Occipital lobe (tissue), 2 donors: ENCODE measurements around the gene TTYH1. TPM values are rescaled to one million over a fixed set of nuclear protein-coding genes. Genes with fewer than 3 reads are reported as not detected.

Experiments used
- DNase-seq: peaks from one replicate; lab custom pipeline; 2025; lab: John Stamatoyannopoulos, UW
- total RNA-seq: library from RNA; depleted of rRNA; stranded (reverse); fragments of >200 nt; gene quantifications from one replicate; pipeline ENCODE4 v1.2.3, GENCODE V29; 2014

TTYH1 gene
- total RNA-seq, 1 donor from 2014 or later: 74.7 TPM

GRCh38 chr19:54422136-54422535 is 6.9 kb downstream of the TTYH1 start:
- no peak for DNase-seq

- no peak for DNase-seq
Observed at GRCh38 chr19:54424201-54424600, 8.9 kb downstream of the TTYH1 start.

GRCh38 chr19:54424660-54425381 is 9.6 kb downstream of the TTYH1 start:
- DNase-seq: no peak

- no peak for DNase-seq
Observed at GRCh38 chr19:54425382-54425723, 10.1 kb downstream of the TTYH1 start.

DNA sequence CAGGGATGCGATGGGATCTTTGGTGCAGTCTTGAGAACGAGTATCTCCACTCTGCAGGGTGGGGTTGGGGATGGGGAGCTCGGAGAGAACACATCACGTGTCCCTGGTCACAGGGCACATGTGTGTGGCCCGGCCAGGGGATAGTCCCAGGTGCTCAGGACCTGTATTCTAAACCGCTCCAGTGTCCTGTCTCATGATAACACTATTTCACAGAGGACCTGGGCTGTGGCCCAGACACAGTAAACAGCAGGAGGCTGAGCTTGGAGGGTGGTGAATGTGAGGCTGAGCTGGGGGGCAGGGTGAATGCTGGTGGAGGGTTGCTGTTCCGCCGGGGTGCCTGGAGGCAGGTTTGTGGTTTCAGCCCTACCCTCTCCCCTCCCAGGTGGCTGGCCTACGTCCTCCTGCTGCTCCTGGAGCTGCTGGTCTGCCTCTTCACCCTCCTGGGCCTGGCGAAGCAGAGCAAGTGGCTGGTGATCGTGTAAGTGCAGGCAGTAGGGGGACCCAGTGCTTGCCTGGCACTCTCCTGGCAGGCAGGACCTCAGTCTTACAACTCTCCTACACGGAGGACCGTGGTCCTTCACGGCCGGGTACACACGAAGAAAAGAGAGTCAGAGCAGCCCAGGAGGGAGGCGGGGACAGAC is 11.1 kb downstream of the TTYH1 start:
- DNase-seq: no peak

GRCh38 chr19:54427586-54427985 is 12.3 kb downstream of the TTYH1 start:
- DNase-seq: no peak

- DNase-seq: no peak
Observed at GRCh38 chr19:54428323-54429175, 13.3 kb downstream of the TTYH1 start.

DNA sequence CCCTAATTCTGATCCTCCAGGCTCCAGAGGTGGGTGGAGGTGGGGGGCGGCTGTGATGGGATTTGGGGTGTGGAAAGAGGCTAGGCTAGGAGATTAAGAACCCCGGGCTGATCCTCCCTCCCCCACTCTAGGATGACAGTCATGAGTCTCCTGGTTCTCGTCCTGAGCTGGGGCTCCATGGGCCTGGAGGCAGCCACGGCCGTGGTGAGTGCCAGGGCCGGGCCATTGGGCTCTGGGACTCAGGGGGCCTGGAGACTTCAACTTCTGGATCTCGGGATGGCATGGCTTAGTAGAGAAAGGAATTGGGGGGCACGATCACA is 13.9 kb downstream of the TTYH1 start:
- DNase-seq: no peak

DNA sequence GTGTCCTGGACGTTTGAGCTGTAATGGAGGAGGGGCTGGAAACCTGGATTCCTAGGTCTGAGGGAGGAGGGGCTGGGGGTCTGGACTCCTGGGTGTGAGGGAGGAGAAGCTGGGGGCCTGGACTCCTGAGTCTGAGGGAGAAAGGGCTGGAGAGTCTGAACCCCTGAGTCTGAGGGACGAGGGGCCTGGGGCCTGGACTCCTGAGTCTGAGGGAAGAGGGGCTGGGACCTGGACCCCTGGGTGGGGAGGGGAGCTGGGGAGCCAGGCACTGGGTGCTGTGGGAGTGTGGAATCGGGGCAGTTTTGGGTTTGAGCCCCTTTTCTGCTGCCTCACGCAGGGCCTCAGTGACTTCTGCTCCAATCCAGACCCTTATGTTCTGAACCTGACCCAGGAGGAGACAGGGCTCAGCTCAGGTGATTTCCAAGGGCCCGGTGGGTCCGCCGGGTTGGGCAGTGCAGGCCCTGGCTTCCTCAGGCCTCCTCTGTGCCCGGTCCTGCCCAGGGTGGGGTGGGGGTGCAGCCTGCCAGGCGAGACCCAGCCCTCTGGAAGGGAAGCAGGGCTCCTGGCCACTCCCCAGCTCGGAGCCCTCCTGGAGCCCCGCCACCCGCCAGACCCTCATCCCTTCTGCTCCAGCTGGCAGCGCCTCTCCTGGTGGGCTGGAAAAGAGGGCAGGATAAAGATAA is 14.4 kb downstream of the TTYH1 start:
- DNase-seq: no peak

DNA sequence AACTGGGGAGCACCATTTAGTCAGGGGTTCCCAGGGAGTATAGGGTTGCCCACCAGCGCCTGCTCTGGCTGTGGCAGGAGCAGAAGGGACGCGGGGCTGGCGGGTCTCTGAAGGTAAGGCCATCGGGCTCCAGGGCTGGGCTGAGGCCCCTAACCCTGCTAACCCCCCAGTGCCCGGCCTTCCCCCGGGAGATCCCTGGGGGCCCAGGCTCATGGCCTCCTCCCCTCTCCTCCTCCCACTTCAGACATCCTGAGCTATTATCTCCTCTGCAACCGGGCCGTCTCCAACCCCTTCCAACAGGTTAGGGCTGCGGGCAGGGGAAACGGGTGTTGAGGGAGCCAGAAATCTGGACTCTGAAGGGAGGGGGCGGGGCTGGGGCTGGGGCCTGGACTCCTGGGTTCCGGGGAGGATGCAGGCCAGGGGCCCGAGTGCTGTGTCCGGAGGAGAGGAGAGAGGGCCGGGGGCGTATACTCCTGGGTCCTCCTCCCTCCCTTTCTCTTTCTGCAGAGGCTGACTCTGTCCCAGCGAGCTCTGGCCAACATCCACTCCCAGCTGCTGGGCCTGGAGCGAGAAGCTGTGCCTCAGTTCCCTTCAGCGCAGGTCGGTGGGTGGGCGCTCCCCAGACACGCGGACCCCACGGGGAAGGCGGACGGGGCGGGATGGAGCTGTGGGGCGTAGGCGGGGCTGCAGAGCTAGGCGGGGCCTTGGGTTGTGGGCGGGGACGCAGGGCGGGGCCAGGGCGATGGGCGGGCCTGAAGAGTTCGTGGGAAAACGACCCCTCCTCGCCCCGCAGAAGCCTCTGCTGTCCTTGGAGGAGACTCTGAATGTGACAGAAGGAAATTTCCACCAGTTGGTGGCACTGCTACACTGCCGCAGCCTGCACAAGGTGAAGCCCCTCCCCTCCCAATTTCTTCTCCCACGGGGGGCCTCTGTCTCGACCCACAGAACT is 15.3 kb downstream of the TTYH1 start:
- DNase-seq: no peak

- no peak for DNase-seq
Observed at GRCh38 chr19:54431255-54431838, 16.1 kb downstream of the TTYH1 start.

GRCh38 chr19:54432144-54432738 is 17.0 kb downstream of the TTYH1 start:
- DNase-seq: no peak

- no peak for DNase-seq
Observed at GRCh38 chr19:54433697-54434096, 18.4 kb downstream of the TTYH1 start.

DNA sequence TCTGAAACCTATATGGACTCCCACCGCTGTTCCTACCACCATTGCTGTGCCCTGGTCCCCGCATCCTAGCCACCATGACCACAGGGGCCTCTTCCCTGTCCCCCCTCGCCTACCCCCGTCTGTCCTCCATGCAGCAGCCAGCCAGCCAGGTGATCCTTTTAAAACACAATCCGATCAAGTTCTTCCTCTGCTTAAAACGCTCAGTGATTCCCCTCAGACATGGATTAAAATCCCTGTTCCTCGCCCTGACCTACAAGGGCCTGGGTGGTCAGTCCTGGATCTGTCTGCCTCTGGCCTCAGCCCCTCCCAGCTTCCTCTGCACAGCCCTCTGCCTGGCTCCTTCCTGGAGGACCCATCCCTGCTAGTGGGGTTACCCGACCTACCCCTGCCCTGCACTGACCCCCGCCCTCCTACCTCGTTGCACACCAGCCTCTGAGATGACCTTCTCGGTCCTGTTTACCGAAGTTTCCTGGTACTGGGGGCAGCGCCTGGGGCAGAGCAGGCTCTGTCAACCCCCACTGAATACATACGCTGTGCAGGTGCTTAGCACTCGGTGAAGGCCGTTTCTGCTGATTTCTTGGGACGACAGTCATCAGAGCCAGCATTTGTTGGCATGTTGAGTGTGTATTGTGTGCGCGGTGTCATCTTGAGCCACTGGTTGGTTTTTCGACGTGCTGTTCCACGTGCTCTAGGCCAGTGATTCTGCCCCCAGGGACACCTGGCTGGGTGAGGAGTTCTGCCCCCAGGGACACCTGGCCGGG is 19.0 kb downstream of the TTYH1 start:
- no peak for DNase-seq

GRCh38 chr19:54434873-54435214 is 19.6 kb downstream of the TTYH1 start:
- DNase-seq: no peak

DNA sequence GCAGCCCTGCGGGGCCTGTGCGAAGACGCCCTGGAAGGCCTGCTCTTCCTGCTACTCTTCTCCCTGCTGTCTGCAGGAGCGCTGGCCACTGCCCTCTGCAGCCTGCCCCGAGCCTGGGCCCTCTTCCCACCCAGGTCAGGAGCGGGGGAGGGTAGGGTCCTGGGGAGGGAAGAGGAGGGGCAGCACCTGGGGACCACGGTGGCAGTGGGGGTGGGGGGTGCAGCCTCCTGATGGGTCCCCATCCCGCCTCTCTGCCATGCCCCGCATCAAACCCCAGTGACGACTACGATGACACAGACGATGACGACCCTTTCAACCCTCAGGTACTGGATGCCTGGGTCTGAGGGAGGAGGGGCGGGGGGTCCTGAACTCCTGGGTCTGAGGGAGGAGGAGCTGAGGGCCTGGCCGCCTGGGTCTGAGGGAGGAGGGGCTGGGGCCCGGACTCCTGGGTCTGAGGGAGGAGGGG is 20.3 kb downstream of the TTYH1 start:
- DNase-seq: no peak

GRCh38 chr19:54436031-54436523 is 20.8 kb downstream of the TTYH1 start:
- no peak for DNase-seq

DNA sequence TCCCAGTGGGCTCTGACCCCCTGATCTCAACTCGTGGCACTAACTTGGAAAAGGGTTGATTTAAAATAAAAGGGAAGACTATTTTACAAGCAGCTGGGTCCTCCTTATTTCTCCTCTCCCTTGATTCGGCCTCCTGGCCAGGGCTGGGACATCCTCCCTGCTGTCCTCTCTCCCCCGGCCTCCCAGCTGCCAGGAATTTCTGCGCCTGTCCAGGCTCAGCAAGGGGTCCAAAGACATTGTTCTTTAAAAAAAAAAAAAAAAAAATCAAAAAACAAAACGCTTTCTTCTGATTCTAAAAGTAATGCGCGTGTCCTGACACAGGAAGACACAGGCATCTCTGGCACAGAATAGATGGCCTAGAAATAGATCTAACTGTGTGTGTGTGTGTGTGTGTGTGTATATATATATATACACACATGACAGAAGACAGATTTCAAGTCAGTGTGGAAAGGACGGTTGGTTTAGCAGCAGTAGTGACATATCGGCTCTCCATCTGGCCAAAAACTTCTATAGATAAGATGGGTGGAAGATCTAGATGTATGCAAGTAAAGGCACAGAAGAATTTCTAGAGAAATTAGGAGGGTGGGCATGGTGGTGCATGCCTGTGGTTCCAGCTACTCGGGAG is 21.5 kb downstream of the TTYH1 start:
- DNase-seq: no peak
